HG02970 (cell line): ENCODE measurements around the gene SLC4A4.

Experiments used
- ATAC-seq: cut with Tn5 transposase; IDR thresholded peaks from one replicate; pipeline ENCODE4 v1.9.1; 2021; ENCODE audit warnings: mild to moderate bottlenecking, moderate library complexity, moderate number of reproducible peaks; ENCODE audit not compliant: unreplicated experiment, low FRiP score

The SLC4A4 gene

DNA sequence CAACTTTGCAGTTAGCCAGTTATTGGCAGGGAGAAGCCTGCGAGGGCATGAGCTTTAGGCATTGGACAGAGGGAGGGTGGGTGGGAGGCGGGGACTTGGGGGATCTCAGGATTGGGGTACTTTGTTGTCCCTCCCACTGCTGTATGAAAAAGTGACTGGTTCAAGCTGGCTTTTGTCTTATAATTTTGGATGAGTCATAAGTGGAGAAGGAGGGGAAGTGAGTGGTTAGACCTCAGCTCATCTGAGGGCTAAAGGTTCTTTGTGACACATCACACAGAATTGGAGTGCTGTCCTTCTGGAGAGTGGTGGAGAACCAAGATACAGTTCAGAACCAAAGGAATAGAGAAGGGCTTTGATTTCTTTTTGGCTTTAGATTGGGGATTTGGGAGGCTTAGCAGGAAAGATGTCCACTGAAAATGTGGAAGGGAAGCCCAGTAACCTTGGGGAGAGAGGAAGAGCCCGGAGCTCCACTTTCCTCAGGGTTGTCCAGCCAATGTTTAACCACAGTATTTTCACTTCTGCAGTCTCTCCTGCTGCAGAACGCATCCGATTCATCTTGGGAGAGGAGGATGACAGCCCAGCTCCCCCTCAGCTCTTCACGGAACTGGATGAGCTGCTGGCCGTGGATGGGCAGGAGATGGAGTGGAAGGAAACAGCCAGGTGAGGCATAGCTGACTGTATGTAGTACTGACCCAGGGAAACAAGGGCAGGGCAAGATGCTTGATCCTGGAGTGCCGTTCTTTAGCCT lies at the start of gene SLC4A4:
Gene SLC4A4 (plus strand): TSS at position 175 of the 748 bp plus-strand sequence.
- ATAC-seq: peak; percentile 99

DNA sequence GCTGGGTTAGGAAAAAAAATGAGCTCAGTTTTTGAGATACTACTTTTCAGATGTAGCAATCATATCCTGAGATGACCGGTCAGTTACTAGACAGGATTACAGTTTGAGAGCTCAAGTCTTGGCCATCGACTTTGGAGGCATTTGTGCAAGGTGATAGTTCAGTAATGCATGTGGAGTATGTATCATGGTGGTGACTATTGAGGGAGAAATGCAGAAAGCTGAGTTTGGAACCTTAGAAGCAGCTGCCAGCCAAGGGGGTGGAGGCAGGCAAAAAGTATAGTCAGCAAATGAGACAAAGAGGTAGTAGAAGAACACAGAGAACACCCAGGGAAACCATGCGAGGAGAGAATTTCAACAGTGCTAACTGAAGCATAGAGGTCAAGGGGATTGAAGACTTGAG lies 48.7 kb upstream of the SLC4A4 start:
- no peak for ATAC-seq

DNA sequence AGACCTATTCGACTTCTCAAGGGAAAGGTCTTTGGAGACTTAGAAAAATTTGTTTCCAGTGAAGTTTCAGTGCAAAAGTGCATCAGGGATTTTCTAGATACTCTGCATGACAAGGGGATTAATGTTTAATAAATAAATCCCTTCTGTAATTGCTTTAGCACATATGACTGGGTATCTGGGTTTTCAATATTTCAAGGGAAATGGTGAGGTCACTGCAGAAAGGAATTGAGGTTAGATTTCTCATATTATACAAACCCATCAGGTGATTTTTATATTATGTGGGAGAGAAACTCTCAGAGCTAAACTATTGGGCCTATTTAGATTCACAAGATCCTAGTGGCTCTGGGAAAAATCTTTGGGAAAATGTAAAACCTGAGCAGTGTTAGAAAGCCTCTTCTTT lies 48.3 kb upstream of the SLC4A4 start:
- ATAC-seq: no peak

DNA sequence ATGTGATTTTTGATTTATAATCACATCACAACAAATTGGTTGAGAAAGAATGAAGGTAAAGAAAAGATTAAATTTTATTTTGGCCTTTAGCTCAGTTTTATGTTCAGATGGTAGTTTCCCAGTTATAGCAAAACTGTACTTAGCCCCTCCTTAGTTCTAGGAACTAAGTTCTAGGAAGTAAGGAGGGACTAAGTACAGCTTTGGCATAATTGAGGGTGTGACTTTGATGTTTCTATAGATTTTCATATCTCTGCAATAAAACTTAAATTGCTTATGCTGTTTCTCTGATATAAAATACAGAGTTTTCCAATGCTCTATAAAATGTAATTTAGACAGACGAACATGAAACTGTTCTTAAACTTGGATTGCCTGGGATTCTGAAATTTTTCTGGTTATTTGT lies 46.6 kb upstream of the SLC4A4 start:
- ATAC-seq: no peak

DNA sequence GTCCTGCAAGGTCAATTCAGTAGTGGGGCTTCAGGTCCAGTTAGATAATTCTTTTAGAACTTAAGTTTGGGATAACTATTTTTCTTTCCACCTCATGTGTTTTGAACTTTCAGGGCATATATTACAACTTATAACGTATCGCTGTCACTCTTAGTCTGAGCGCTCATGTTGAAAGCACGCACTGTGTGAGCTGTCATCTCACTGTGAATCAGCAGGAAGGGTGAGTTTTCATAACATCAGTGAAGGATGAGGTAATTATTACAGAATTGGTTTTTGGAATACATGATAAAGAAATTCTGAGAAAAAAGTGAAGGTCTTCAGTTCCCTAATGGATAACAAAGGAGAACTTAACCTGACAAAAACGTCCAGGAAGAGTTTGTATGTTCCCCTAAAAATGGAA lies 45.1 kb upstream of the SLC4A4 start:
- no peak for ATAC-seq

DNA sequence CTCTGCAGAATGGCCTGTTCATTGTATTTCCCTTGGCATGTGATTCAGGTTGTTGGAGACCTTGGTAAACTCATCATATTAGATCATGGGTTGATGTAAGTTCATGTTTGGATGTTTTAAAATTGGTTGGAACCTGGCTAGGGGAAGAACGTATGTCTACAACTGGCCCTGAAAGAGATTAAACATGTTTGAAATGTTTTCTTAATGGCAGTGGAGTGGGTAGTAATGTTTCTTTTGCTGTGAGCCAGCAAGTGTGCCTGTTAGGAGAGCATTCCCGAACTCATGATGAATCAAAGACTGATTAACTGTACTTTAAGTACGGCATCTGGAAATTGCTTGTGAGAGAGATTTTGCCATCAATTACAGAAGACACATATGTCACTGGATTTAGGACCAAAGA lies 44.5 kb upstream of the SLC4A4 start:
- ATAC-seq: no peak

DNA sequence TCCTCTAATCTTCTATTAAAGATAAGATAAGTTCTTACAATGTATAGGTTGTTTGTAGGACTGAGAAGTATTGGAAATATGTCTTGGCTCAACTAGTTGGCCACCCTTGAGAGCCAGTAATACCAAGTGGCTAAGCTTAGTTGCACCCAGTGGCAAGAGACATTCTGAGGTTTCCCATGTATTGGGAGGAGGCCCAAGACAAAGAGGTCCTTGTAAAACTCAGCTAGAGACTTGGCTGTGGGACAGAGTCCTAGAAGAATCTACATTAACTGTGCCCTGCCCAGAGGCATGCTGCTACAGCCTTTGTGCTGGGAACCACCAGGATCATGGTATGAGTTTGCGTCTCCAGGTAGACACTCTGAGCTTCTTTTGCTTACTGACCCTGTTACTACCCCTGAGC lies 41.9 kb upstream of the SLC4A4 start:
- no peak for ATAC-seq

DNA sequence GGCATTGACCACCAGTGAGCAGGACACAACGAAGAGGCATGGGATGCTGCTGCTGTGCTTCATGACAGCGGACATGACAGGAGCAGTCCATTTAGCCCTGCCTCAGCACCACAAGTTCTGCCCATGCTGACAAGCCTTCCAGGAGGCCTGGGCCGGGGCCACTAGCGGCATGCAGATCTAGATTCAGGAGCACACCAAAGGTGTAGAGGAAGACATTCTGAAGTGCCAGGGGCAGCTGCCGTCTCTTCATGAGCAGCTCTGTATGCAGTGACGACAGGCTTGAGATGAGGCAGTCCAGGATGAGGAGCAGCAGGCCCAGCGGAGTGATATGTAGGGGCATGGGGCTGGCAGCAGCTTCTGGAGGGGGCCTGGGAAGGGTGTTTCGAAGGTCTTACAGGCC lies 38.5 kb upstream of the SLC4A4 start:
- ATAC-seq: no peak

DNA sequence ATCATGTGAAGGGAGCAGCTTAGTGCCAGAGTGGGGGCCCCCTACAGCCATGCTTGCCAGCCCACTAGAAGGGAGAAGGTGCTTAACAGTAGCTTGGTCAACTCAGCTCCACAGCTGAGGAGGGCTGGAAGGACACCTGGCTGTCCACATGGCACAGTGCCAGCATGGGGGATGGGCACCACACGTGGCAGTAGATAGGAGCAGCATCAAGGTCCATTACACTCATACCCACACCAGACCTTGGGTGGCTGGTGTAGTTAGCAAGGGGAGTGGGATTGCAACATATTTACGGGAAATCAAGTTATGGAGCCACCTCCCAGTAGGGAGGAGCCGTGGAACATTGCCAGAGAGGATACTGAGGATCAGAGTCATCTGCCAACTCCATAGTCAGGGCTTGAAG lies 37.9 kb upstream of the SLC4A4 start:
- no peak for ATAC-seq

DNA sequence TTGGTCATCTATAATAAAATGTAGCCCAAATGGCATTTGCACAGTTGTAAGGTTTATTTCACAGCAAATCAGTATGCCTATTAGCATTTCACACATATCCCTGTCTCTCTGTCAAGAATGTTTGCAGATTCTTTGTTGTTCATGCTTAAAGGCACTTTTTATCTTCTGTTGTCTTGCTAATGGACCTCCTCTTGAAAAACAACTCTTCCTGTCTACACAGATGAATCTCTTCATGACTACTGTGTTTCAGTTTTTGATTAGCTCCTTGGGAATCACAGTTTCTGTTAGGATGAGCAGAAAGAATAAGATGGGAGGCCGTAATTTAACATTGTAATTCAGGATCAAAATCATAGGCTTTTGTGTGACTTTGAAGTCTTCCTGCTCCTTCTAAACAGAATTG lies 35.5 kb upstream of the SLC4A4 start:
- no peak for ATAC-seq

DNA sequence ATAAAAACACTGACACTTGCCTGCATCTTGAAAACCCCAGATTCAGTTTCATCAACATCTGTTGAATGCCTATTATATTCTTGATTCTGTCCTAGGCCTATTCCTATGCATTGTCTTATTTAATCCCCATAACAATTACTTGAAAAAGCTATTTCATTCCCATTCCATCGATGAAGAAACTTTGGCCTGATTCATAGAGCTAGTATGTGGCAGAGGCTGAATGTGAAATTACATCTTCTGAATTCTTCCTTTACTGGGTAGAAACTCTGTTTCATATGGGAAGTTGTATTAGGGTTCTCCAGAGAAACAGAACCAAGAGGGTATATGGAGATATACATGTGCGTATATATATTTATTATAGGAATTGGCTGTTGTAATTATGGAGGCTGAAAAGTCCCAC lies 35.0 kb upstream of the SLC4A4 start:
- ATAC-seq: no peak

DNA sequence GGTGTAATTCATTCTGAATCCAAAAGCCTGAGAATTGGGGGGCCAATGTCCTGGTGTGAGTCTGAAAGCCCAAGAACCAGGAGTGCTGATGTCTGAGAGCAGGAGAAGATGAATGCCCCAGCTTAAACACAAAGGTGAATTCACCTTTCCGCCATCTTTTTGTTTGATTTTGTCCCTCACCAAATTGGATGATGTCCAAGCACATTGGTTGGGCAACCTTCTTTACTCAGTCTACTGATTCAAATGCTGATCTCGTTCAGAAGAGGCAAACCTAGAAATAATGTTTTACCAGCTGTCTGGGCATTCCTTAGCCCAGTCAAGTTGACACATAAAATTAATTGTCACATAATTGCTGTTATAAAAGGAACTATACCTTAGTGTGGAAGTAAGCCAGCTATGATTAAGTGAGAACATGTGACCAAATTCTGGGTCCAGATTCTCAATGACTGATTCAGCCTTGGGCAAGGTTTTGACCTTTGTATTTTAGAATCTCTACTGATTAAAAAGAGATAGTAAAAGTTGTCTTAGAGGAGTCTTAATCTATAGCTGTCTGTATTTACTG lies 34.5 kb upstream of the SLC4A4 start:
- no peak for ATAC-seq

DNA sequence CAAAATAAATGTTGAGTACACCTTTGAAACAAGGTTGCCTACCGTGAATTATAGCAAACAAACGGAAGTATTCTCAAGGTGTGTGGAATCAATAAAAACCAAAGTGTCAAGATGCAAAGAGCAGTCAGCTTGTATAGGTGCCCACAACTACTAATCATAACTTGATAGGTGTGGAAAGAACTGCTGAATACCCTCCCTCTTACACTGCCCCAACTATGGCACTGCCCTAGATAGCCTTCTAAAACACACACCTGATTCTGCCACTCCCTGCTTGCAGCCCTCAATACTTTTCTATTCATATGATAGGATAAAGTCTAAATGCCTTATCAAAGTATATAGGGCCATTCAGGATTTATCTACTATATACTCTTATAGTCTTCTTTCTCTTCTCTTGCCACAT lies 31.1 kb upstream of the SLC4A4 start:
- ATAC-seq: no peak

DNA sequence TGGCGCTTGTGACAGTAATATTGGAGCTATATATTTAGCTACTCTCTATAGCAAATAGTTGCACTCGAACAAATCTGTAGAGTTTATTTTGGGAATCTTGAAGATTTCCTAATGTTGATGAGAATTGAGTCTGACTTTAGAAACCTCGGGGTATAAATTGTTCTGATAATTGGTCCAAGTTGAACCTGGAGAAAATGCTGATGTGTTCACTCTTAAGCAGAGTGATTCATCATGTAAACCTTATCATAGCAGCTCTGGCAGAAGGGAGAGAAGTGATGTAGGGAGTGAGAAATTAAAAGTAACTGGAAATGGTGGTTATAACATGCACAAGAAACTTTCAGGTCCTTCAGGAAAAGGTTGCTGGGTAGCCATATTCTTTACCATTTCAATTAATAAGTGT lies 16.4 kb upstream of the SLC4A4 start:
- no peak for ATAC-seq

DNA sequence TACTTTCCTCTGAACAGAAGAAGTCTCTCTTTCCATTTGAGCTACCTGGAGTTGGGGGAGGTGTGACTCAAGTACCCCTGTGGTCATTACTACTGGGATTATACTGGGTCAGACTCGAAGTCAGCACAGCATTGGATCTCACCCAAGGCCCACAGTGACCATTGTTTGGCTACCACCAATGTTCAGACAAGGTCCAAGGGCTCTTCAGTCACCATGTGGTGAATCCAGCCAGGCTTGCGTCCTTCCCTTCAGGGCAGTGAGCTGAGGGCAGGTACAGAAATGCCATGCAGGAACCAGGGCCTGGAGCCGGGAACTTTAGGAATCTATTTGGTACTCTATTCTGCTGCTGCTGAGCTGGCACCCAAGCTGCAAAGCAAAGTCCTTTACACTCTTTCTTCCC lies 5.5 kb upstream of the SLC4A4 start:
- no peak for ATAC-seq

DNA sequence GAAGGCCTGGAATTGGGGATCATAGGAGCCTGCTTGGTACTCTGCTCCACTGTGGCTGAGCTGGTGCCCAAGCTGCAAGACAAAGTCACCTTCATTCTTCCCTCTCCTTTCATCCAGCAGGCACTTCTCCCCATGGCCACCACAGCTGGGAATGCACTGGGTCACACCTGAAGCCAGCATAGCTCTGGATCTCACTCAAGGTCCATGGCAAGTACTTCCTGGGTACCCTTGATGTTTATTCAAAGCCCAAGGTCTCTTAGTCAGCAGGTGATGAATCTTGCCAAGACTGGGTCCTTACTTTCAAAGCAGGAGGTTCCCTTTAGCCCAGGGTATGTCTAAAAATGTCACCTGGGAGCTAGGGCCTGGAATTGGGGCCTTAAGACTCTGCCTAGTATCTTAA lies 4.9 kb upstream of the SLC4A4 start:
- no peak for ATAC-seq

DNA sequence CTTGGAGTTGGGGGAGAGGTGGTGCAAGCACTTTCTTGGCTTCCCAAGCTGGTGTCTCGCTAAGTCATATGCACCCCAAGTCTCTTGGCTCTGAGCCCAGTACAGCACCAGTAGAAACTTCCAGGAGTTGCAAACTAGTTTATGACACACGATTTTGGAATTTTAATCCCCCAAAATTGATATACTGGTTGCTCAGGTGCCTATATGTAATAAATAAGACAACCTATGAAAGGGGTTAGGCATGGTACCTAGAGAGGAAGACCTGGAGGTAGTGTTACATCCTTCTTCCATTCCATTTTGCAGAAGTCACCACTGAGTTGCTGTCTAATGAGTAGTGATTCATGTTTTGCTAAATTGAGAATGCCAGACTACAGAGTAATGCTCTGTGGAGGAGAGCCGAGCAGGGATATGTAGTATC lies 4.3 kb upstream of the SLC4A4 start:
- no peak for ATAC-seq

DNA sequence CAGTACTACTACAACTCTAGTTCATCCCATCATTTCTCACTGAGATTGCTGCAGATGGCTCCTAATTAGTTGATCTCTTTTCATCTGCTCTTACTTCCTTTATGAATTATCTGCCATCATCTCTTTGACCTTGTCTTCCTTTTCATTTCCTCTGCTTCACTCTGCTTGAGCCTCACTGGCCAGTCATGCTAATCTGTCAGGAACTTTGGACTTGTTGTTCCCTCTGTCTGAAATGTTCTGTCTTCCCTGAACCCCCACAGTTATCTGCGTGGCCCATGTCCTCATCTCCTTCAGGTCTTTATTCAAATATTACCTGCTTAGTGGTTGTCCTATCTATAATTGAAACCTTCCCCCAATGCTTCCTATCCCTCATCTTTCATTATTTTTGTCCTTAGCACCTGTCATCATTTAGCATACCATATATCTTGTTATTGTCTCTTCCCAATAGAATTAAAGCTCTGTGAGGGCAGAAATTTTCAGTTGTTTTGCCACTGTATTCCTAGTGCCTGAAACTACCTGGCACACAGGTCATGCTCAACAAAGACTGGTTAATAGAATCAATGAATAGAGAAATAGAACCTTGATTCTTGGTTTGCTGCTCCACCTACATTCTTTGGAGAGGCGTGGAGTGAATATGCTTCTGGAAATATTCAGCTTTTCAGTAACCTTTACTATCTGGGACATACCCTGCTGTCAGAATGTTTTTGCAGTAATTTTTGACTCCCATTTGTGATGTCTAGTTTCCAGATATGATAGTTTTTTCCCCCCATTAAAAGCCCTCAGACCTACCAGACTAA lies 5.0 kb downstream of the SLC4A4 start:
- ATAC-seq: no peak

DNA sequence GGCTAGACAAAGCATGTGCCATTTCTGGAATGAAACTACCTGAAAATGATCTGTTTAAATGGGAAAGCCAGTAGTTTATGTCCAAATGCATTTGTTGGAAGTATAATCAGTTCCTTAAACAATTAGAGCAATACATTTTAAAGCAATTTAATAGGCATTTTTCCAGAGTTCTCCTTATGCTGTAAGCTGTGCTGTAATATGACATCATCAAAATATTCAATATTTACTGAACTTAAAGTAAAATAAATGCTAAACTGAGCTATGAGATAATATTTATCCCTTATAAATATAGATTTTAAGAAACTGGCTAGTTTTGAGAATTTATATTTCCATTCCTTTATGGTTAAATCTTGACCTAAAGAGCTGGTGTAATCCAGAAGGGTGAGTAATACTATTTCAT lies 7.9 kb downstream of the SLC4A4 start:
- ATAC-seq: no peak

DNA sequence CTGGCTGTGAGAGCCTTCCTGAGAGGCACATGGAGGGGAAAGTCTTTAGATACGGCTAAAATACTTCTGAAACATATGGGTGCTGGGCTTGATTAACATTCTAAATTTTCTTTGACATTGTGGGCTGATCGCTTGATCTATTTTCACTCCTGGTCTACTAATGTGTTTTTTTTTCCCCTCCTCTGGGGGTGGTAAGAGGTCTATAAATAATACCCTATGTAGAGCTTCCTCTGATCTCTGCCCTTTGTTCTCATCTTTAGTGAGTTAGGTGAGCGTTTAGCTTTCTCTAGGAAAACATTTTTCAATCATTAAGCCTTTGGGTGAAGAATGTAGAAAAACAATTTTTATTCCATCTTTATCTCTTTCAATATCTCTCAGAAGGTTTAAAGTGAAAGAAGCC lies 9.8 kb downstream of the SLC4A4 start:
- ATAC-seq: no peak

DNA sequence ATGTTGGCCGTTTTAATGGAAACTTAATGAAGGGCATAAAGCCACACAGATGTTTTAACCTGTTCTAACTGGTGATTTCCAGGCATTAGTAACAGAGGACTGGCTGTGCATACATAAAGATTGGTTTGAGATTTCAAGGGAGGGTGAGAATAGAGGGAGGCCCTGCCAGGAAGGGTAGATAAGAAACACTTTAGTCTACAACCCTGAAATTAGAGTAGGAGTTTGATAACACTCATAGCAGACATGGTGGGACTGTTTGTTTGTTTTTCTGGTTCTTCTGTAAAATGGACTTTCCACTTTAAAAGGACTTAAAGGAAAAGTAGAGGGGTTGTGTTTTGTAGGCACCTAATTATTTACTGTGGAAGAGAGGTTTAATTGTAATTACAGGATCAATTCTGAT lies 16.2 kb downstream of the SLC4A4 start:
- ATAC-seq: no peak

DNA sequence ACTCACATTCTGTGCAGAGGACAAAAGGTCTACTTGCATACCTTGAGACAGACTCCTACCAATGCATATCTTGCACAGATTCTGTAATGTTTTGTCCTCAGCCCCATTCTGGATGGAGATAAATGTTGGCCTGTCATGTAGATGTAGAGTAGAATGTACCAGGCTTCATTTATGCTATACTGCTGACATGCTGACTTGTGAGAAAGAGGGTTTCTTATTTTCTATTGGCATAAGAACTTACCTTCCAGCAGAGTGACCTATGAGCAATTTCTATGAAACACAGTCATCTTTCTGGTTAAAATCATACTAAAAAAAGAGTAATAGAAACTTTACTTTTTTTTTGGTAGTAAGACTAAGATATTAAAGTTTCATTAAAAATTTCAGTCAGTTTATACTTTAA lies 17.2 kb downstream of the SLC4A4 start:
- ATAC-seq: no peak
